ENCODE results near the gene HMGA1.

- TF ChIP-seq CTCF (IDR thresholded peaks at IDR 0.05) (no peak), POLR2A (IDR thresholded peaks at IDR 0.05) (no peak), POLR2AphosphoS5 (IDR thresholded peaks at IDR 0.05) (no peak), EP300 (IDR thresholded peaks at IDR 0.05) (no peak)
These were observed 9.5 kb downstream of the HMGA1 start for GRCh38 chr6:34246249-34246562.

All from suprapubic skin (tissue), 4 donors.